Fibroblast of mammary gland (primary cell): ENCODE measurements around the gene FOXA2.

Experiments
- DNase-seq: peaks from one replicate; pipeline ENCODE4 v3.0.0-alpha.2; 2010; ENCODE audit warnings: low read depth
- H3K4me3 ChIP-seq: 2 replicates; pipeline ENCODE4 v1.5.1; 2011; ENCODE audit warnings: low read depth, mild to moderate bottlenecking, low read length, moderate library complexity; ENCODE audit not compliant: control insufficient read depth
- CTCF ChIP-seq: conservative IDR thresholded peaks from 2 replicates; pipeline ENCODE4 v1.5.1; 2011; ENCODE audit warnings: low read depth, low read length, inconsistent platforms; ENCODE audit not compliant: control insufficient read depth, insufficient read depth

Gene FOXA2

DNA sequence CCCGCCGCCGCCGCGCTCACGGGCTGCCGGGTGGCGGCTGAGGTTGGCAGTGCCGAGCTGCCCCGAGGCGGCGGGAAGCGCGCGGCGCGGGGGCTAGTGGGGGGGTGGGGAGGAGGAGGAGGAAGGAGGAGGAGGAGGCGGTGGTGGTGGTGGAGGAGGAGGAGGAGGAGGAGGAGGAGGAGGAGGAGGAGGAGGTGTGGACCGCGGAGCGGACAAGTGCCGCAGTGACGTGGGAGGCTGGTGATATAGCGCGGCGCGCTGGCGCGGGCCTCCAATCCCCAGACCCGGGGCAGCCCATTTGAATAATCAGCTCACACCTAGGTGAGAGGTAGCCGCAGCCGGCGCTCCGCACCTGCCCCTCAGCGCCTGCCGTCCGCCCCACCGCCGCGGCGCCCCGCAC is at the start of gene FOXA2:
FOXA2 (minus strand) TSS at position 51 of the 400 bp plus-strand sequence. CDS start 294 bp downstream, outside the sequence.
- no peak for TF ChIP-seq CTCF
- H3K4me3 ChIP-seq: no peak within 1 kb of the TSS
- DNase-seq: no peak

- H3K4me3 ChIP-seq: no peak overlapping the region
- TF ChIP-seq CTCF: no peak
- no peak for DNase-seq
Measured at GRCh38 chr20:22630701-22631100, 46.3 kb upstream of the FOXA2 start.

DNA sequence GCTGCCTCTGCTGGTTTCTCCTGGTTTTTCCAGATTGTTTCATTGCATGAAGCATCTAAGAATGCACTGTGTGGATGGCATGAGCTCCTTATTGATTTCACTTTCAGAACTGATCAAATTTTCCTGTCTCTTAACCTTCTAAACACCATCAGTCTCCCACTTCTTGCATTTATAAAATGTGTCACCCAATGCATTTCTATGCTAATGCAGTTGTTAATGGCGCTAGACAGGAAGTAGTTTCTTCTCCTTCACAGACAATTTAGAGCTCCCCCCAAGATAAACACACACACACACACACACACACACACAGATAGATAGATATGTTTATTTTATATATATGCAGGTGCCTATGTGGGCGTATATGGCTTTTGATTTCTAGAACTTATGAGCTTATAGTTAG is 45.6 kb upstream of the FOXA2 start:
- no peak for TF ChIP-seq CTCF
- H3K4me3 ChIP-seq: no peak overlapping the region
- DNase-seq: no peak

- TF ChIP-seq CTCF: no peak
- DNase-seq: no peak
Measured at GRCh38 chr20:22629447-22629846, 45.1 kb upstream of the FOXA2 start.

GRCh38 chr20:22626496-22626895 is 42.1 kb upstream of the FOXA2 start:
- no peak for TF ChIP-seq CTCF
- no peak overlapping the region for H3K4me3 ChIP-seq
- no peak for DNase-seq

More at GRCh38 chr20:22629447-22629846, 45.1 kb upstream of the FOXA2 start:
- no peak overlapping the region for H3K4me3 ChIP-seq

- peak; percentile 17 for DNase-seq
- no peak overlapping the region for H3K4me3 ChIP-seq
- no peak for TF ChIP-seq CTCF
Measured at GRCh38 chr20:22623211-22623610, 38.8 kb upstream of the FOXA2 start.

DNA sequence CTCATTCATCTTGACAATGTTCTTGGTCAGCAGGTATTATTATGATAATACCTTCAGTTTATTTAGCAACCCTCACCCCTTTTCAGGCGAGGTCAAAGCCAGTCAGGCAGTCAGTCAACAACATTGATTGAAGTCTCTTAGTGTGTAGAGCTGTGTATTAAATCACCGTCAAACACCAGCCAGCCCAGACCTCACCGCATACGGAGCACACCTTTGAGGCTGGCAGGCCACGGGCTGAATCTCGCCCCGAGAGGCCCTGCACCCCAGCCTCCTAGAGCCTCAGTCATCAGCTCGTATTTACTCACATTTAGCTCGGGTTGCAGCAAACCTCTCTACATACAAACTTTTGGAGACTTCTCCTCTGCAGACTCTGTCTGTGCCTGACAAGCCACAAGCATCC is 36.0 kb upstream of the FOXA2 start:
- no peak for DNase-seq
- H3K4me3 ChIP-seq: no peak overlapping the region
- no peak for TF ChIP-seq CTCF
